Skeletal muscle satellite cell (primary cell): ENCODE results near the gene HOXD1.

Experiments
- H3K27me3 ChIP-seq: 2 replicates; pipeline ENCODE4 v1.7.0; 2013; ENCODE audit warnings: low read length; ENCODE audit not compliant: control insufficient read depth, insufficient read depth
- H3K36me3 ChIP-seq: 2 replicates; pipeline ENCODE4 v1.7.0; 2013; ENCODE audit warnings: mild to moderate bottlenecking, control low read depth, low read length; ENCODE audit not compliant: insufficient read depth
- H3K4me1 ChIP-seq: 2 replicates; pipeline ENCODE4 v1.7.0; 2013; ENCODE audit warnings: low read length; ENCODE audit not compliant: control insufficient read depth, insufficient read depth
- H3K4me2 ChIP-seq: 2 replicates; pipeline ENCODE4 v1.7.0; 2013; ENCODE audit warnings: mild to moderate bottlenecking, low read length
- H3K4me3 ChIP-seq: 2 replicates; pipeline ENCODE4 v1.7.0; 2013; ENCODE audit warnings: low read length
- H3K9ac ChIP-seq: 2 replicates; pipeline ENCODE4 v1.7.0; 2013; ENCODE audit warnings: mild to moderate bottlenecking, low read depth, low read length, moderate library complexity
- H3K9me3 ChIP-seq: replicated peaks from 2 replicates; pipeline ENCODE4 v1.7.0; 2013; ENCODE audit warnings: mild to moderate bottlenecking, control low read depth, low read length

The HOXD1 gene

DNA sequence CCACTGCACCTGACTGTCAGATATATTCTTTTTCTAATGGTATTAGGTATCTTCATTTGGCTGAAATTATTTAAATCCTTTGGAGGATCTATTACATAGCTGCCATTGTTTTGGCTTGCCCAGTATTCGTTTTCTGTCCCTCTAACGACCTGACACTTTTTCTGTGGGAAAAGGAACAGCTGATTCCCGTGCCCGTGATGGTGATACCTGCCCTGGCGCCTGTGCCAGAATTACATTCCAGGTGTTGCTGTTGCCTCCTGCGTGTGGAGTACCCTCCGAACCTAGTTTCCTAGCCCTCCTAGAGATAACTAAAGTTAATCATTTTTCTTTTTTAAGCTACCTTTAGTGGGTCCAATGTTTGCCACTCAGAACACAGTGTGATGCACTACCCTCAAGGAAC is 14.0 kb downstream of the HOXD1 start:
- Histone ChIP-seq H3K27me3 (peaks cover 10% of the 10 kb centered on the region), H3K9ac (no peak overlapping the region), H3K4me3 (no peak overlapping the region), H3K9me3 (no peaks in the 10 kb centered on the region), H3K4me1 (no peaks in the 10 kb centered on the region), H3K4me2 (no peak overlapping the region), H3K36me3 (no peaks in the 10 kb centered on the region)

DNA sequence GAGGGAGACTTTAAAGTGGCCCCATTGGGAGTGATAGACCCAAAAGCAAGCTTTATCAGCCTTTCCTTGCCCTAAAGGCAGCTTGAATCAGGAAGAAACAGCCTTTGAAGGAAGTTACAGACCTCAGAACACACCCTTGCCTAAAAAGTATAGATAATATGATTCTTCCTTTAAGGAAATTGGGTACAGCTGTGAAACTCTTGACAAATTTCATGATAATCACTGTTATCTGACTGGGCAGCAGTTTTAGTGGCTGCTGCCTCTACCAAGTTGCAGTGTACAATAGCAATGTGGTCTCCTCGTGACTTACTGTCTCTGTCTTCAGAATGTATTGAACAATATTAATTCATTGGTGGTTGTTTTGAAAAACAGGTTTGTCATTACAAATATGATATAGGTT is 16.7 kb downstream of the HOXD1 start:
- peaks cover 4% of the 10 kb centered on the region for H3K27me3 ChIP-seq
- no peak overlapping the region for H3K4me3 ChIP-seq
- no peaks in the 10 kb centered on the region for H3K9me3 ChIP-seq
- no peak overlapping the region for H3K9ac ChIP-seq
- H3K36me3 ChIP-seq, result no peaks in the 10 kb centered on the region
- H3K4me1 ChIP-seq, result no peaks in the 10 kb centered on the region
- no peak overlapping the region for H3K4me2 ChIP-seq

DNA sequence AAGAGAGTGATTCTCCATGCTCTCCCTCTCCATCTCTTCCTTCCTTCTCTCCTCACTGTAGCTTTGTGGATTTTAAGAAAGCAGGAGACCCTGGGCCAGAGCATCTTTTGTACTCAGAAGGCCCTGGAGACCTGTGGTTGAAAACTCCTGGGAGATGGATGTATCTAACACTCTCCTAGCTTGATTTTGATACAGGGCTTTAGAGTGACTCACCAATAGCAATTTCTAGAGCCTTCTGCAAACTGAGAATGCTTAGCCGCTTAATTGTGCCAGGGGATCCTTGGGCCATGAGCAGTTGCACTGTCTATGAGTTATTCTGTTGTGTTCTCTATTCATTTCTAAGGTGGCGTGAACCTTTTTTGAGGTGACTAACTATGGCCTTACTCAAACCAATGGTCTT is 17.7 kb downstream of the HOXD1 start:
- Histone ChIP-seq H3K4me1 (no peaks in the 10 kb centered on the region), H3K4me3 (no peak overlapping the region)

DNA sequence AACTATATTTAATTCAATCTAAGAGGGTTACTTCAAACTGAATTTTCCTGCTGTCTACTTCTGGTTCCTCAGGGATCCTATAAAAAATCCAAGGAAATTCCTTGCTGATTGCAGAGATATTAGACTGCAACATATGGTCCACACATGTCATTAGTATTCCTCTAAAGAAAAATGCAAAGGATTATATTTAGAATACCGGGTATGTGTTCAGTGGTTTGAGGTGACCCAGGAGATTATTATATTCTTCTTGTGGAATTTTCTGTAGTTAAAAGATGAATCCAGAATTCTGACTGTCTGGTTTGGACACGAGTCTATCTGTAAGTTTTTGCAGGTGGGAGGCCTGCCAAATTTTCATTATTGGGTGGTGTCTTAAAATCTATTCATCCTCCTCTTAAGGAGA is 18.2 kb downstream of the HOXD1 start:
- Histone ChIP-seq H3K27me3 (peaks cover 4% of the 10 kb centered on the region), H3K9me3 (no peaks in the 10 kb centered on the region), H3K4me2 (no peak overlapping the region), H3K36me3 (no peaks in the 10 kb centered on the region), H3K9ac (no peak overlapping the region), H3K4me3 (no peak overlapping the region), H3K4me1 (no peaks in the 10 kb centered on the region)

More for the DNA sequence above, 17.7 kb downstream of the HOXD1 start:
- Histone ChIP-seq H3K36me3 (no peaks in the 10 kb centered on the region), H3K9me3 (no peaks in the 10 kb centered on the region), H3K4me2 (no peak overlapping the region), H3K27me3 (peaks cover 4% of the 10 kb centered on the region), H3K9ac (no peak overlapping the region)

DNA sequence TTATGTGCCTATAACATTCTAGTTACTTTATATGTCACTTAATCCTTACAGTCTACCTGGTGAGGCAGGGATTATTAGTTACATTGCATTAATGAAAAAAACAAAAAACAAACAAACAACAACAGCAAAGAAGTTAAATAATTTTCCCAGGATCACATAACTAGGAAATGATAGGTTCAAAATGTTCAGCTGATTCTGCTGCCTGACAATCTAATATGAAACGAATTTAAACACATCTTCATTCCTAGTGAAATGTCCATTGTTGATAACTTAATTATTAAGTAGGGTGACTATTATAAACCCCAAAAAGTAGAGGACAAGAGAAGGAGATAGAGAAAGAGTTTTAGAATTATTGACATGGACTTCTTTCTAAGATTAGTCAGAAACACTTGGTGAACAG is 22.6 kb downstream of the HOXD1 start:
- Histone ChIP-seq H3K9me3 (no peaks in the 10 kb centered on the region), H3K36me3 (no peaks in the 10 kb centered on the region), H3K9ac (no peak overlapping the region), H3K4me1 (no peaks in the 10 kb centered on the region), H3K27me3 (no peaks in the 10 kb centered on the region), H3K4me2 (no peak overlapping the region), H3K4me3 (no peak overlapping the region)

DNA sequence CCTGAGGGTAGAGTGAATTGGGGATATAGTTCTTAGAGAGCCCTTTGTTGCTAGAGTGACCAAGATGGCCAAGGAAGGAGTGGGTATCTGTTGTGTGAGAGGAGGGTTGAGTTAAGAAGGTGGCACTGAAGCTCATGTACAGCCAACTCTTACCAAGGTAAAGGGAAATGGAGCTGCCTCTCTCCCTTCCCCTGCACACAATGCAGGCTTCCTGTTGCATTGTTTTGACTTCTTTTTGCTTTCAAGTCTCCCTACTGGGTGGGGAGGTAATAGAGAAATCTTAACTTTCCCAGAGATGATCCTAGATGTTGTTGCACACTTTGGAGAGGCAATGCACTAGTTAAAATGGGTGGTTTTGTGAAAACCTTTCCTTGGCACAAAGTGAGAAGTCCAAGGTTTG is 23.8 kb downstream of the HOXD1 start:
- H3K36me3 ChIP-seq, result no peaks in the 10 kb centered on the region
- no peak overlapping the region for H3K9ac ChIP-seq
- H3K9me3 ChIP-seq, result no peaks in the 10 kb centered on the region
- H3K4me3 ChIP-seq, result no peak overlapping the region
- no peak overlapping the region for H3K4me2 ChIP-seq
- H3K27me3 ChIP-seq, result no peaks in the 10 kb centered on the region
- H3K4me1 ChIP-seq, result no peaks in the 10 kb centered on the region

DNA sequence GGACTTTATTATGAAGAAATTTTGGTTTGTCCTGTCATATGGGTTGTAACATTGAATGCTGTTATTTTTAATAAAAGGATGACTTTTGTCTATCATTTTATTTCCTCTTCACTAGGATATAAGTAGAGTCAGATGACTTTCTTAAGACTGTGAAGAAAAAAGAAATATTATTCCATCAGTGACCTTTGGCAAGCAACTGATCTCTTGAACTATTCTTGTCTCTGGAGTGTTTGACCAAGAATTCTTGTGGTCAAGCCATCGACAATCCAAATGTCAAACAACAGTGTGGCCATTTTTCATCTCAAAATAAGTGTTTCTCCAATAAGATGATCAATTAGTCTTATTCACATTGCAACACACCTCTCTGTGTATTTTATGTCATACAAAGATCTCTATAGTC is 24.9 kb downstream of the HOXD1 start:
- Histone ChIP-seq H3K4me1 (no peaks in the 10 kb centered on the region), H3K9ac (no peak overlapping the region), H3K9me3 (no peaks in the 10 kb centered on the region), H3K27me3 (no peaks in the 10 kb centered on the region), H3K4me2 (no peak overlapping the region), H3K36me3 (no peaks in the 10 kb centered on the region), H3K4me3 (no peak overlapping the region)

DNA sequence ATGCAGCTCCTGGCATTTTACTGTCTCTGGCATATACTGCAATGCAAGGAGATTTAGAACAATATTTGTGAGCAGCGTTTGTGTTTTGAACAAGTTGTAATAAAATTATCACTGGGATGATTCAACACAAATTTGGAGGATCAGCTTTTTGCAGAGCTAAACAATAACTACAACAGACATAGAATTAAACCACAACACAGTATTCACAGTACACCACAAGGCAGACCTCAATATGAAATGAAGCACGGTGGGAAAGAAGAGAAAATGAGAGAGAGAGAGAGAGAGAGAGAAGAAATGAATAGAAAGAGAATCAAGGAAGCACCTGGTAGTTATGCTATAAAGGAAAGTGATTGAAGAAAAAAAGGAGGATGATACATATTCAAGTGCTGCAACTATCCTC is 39.4 kb downstream of the HOXD1 start:
- H3K4me1 ChIP-seq, result no peaks in the 10 kb centered on the region
- H3K27me3 ChIP-seq, result peaks cover 19% of the 10 kb centered on the region
- H3K9ac ChIP-seq, result no peak overlapping the region
- no peak overlapping the region for H3K4me3 ChIP-seq
- H3K4me2 ChIP-seq, result no peak overlapping the region
- H3K9me3 ChIP-seq, result no peaks in the 10 kb centered on the region
- no peaks in the 10 kb centered on the region for H3K36me3 ChIP-seq

DNA sequence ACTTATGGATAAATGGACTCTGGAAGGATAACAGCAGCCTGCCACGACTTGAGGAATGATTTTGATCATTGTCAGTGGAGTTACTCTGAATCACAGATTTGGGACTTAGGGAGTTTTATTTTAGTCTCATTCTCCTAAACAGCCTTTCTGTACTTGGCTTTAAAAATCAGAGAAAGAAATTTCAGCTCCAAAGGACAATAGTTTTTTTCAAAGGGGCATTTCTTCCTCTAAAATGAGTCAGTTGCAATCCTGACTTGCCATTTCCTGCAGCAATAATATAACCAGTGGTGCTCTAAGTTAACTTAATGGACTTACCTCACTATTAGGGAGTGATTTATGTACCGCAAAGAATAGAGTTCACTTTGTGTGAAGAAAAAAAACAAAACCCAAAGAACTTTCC is 45.7 kb downstream of the HOXD1 start:
- no peaks in the 10 kb centered on the region for H3K4me1 ChIP-seq

DNA sequence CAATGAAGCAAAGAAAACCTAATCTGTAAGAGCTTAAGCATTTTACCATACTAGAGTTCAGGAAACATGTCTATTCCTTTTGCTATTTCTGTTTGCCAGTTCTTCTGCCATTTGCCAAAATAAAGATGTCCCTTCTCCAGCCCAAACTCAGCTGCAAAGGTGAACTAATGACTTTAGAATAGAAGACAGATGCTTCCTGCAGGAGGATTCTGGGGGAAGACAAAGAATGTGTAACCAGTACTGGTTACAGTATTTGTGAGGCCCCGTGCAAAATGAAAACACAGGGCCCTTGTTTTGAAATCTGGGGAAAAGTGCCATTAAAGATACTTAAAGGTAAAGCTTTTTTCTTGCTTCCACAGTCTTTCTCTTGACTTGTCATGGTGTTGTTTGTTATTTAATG is 46.5 kb downstream of the HOXD1 start:
- no peaks in the 10 kb centered on the region for H3K4me1 ChIP-seq
- no peak overlapping the region for H3K9ac ChIP-seq
- H3K4me2 ChIP-seq, result no peak overlapping the region
- H3K4me3 ChIP-seq, result no peak overlapping the region
- peaks cover 5% of the 10 kb centered on the region for H3K27me3 ChIP-seq
- no peaks in the 10 kb centered on the region for H3K36me3 ChIP-seq
- H3K9me3 ChIP-seq, result no peaks in the 10 kb centered on the region

More for the DNA sequence above, 45.7 kb downstream of the HOXD1 start:
- Histone ChIP-seq H3K27me3 (peaks cover 4% of the 10 kb centered on the region), H3K9ac (no peak overlapping the region), H3K9me3 (no peaks in the 10 kb centered on the region), H3K4me2 (no peak overlapping the region), H3K36me3 (no peaks in the 10 kb centered on the region), H3K4me3 (no peak overlapping the region)

DNA sequence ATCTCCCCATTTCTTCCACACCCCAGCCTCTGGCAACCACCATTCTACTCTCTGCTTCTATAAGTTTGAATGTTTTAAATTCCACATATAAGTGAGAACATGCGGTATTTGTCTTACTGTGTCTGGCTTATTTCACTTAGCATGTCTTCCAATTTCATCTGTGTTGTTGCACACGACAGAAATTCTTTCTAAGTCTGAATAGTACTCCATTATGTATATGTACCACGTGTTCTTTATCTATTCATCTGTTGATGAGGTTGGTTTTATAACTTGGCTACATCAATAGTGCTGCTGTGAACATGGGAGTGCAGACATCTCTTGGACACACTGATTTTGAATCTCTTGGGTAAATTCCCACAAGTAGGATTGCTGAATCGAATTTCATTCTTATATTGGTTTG is 49.0 kb downstream of the HOXD1 start:
- no peak overlapping the region for H3K4me3 ChIP-seq
- H3K4me1 ChIP-seq, result no peaks in the 10 kb centered on the region
- H3K4me2 ChIP-seq, result no peak overlapping the region
- H3K9ac ChIP-seq, result no peak overlapping the region
- H3K9me3 ChIP-seq, result no peaks in the 10 kb centered on the region
- no peaks in the 10 kb centered on the region for H3K36me3 ChIP-seq
- H3K27me3 ChIP-seq, result peaks cover 13% of the 10 kb centered on the region

DNA sequence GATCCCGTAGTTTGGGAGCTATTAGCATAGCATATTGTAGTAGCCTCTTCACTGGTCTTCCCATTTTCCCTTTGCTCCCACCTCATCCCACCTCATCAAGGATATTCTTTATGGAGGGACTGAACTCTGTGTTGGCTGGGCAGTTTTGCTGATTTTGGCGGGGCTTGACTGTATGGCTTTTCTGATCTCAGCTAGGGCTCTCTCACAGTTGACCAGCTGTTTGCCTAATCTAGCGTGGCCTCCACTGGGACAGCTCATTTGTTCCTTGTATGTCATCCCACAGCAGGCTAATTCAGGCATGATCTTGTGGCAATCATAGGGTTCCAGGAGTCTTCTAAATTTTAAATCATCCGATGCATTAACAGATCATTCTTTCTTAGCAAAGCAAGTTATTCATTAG is 50.6 kb downstream of the HOXD1 start:
- no peaks in the 10 kb centered on the region for H3K4me1 ChIP-seq
- no peak overlapping the region for H3K4me3 ChIP-seq
- H3K9ac ChIP-seq, result no peak overlapping the region
- H3K36me3 ChIP-seq, result no peaks in the 10 kb centered on the region
- H3K9me3 ChIP-seq, result no peaks in the 10 kb centered on the region
- peaks cover 16% of the 10 kb centered on the region for H3K27me3 ChIP-seq
- no peak overlapping the region for H3K4me2 ChIP-seq
